ENCODE measurements around the gene WFS1.

DNA sequence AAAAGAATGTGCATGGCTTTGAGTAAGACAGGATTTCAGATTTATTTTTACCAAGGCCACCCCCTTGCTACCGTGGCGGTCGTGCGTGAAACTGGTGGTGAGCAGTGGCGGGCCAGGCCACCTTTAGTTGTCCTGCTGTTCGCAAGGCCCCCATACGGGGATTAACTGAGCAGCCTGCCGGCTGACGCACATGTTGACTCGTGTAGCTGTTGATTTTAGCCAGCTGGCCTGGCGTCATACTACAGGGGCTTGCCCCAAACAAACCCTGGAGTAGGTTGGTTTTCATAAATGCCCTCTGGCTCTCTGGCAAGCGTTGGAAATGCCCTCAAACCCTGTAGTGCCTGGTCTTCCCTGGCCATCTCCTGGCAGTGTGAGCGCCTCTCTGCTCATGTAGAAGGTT, 28.4 kb downstream of the WFS1 start:
- TF ChIP-seq, protein P1, sequence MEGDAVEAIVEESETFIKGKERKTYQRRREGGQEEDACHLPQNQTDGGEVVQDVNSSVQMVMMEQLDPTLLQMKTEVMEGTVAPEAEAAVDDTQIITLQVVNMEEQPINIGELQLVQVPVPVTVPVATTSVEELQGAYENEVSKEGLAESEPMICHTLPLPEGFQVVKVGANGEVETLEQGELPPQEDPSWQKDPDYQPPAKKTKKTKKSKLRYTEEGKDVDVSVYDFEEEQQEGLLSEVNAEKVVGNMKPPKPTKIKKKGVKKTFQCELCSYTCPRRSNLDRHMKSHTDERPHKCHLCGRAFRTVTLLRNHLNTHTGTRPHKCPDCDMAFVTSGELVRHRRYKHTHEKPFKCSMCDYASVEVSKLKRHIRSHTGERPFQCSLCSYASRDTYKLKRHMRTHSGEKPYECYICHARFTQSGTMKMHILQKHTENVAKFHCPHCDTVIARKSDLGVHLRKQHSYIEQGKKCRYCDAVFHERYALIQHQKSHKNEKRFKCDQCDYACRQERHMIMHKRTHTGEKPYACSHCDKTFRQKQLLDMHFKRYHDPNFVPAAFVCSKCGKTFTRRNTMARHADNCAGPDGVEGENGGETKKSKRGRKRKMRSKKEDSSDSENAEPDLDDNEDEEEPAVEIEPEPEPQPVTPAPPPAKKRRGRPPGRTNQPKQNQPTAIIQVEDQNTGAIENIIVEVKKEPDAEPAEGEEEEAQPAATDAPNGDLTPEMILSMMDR (IDR thresholded peaks at IDR 0.05; ENCODE audit: poor library complexity), result no peak
- TF ChIP-seq EZH2phosphoT487 (IDR thresholded peaks at IDR 0.05; ENCODE audit: low read depth, severe bottlenecking, unreplicated experiment) (no peak), EZH2 (IDR thresholded peaks at IDR 0.05; ENCODE audit: borderline replicate concordance) (no peak)
